Fibroblast of the aortic adventitia (primary cell): ENCODE results near the gene MAMSTR. TPM values are rescaled to one million over a fixed set of nuclear protein-coding genes. Genes with fewer than 3 reads are reported as not detected.

ENCODE experiments used
- DNase-seq: peaks from one replicate; pipeline ENCODE4 v3.0.0-alpha.2; 2010; ENCODE audit warnings: low read depth
- H3K4me3 ChIP-seq: 2 replicates; pipeline ENCODE4 v1.5.1; 2011; ENCODE audit warnings: low read depth, mild to moderate bottlenecking, control low read depth, low read length, moderate library complexity
- total RNA-seq: library from RNA; depleted of rRNA; stranded (reverse); fragments of >200 nt; gene quantifications from 2 replicates; pipeline ENCODE4 v1.2.3, GENCODE V29; 2012; ENCODE audit warnings: low replicate concordance
- TF ChIP-seq, protein P1 (sequence below): IDR thresholded peaks from 2 replicates; pipeline ENCODE4 v1.5.1; 2011; ENCODE audit warnings: mild to moderate bottlenecking, low read length, control low read depth, inconsistent platforms; ENCODE audit not compliant: insufficient read depth

The MAMSTR gene
- total RNA-seq, 1 donor: 8.0 TPM

DNA sequence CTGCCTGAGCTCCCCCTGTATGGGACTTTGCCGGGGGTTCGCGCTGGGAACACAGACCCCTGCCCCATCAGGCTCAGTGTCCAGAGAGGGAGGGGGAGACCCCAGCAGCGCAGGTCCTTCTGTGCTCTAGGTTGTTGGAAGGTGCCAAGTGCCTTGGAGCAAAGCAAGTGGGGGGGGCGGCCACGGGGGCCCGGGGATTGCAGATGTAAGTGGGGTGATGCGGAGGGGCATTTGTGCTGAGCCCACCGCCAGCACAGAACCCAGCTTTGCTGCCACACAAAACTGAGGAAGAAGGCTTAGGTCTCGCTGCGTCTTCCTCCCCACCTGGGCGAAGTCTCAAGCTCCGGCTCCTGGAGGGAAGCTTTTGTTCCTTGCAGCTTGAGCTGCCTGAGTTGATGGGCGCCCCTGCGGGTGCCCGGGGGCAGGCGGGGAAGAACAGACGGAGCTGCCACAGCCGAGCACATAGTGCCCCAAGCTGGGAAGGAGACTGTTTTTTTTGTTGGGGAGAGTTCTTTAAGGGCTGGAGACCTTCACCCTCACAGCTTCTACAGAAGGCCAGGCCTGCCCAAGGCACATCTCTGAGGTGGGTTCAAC, 45.2 kb downstream of the MAMSTR start:
- no peak for DNase-seq
- no peak overlapping the region for H3K4me3 ChIP-seq
- TF ChIP-seq, protein P1, sequence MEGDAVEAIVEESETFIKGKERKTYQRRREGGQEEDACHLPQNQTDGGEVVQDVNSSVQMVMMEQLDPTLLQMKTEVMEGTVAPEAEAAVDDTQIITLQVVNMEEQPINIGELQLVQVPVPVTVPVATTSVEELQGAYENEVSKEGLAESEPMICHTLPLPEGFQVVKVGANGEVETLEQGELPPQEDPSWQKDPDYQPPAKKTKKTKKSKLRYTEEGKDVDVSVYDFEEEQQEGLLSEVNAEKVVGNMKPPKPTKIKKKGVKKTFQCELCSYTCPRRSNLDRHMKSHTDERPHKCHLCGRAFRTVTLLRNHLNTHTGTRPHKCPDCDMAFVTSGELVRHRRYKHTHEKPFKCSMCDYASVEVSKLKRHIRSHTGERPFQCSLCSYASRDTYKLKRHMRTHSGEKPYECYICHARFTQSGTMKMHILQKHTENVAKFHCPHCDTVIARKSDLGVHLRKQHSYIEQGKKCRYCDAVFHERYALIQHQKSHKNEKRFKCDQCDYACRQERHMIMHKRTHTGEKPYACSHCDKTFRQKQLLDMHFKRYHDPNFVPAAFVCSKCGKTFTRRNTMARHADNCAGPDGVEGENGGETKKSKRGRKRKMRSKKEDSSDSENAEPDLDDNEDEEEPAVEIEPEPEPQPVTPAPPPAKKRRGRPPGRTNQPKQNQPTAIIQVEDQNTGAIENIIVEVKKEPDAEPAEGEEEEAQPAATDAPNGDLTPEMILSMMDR: no peak

DNA sequence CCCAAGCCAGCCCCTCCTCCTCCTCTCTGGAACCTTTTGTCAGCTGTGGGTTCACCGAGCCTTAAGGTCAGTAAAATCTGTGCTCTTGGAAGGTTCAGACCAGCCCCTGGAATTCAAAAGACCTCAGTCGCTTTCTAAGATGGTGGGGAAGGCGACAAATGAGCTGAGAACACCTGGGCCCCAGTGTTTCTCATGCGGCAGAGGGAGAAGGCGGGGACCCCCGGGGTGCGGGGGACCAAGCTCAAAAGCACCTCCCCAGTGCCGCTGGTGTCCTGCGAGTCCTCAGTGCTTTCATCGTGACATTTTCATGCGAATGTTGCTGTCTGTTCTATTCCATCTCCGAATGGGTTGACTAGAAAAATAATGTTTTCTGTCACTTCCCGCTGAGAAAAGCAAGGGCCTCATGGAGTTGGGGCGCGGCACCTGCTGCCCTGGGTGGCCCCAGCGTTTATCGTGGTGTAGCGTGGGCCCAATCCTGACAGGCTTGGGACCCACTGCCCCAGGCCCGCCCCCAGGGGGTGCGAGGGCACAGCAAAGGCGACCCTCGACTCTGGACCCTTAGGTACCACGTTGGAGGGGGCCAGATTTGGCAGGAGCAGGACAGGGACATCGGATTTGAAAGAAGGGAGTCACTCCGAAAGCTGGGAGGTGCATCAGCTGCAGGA, 46.0 kb downstream of the MAMSTR start:
- TF ChIP-seq, protein P1: no peak
- no peak overlapping the region for H3K4me3 ChIP-seq
- no peak for DNase-seq

DNA sequence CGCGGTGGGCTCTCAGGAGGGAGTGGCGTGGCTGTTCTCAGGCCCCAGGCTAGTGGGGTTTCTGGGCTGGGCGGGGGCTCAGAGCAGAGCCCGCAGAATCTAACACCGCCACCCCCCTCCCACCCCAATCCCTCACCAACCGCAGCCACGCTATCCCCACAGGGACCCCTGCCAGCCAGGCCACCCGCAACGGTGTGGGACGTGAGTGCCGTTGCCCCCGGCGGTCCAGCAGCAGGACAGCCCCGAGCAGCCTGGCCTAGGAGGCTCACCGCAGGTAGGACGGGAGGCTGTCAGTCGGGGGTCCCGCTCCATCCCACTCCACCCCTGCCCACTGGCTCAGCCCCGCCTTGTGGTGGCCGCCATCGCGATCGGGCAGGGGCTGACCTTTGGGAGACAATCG, 46.5 kb downstream of the MAMSTR start, which contains the start of gene NTN5:
Gene NTN5 (minus strand): TSS at position 24 of the 400 bp plus-strand sequence. CDS start 2,031 bp downstream, outside the sequence.
- TF ChIP-seq, protein P1: no peak
- H3K4me3 ChIP-seq: no peak within 1 kb of the TSS
- no peak for DNase-seq

DNA sequence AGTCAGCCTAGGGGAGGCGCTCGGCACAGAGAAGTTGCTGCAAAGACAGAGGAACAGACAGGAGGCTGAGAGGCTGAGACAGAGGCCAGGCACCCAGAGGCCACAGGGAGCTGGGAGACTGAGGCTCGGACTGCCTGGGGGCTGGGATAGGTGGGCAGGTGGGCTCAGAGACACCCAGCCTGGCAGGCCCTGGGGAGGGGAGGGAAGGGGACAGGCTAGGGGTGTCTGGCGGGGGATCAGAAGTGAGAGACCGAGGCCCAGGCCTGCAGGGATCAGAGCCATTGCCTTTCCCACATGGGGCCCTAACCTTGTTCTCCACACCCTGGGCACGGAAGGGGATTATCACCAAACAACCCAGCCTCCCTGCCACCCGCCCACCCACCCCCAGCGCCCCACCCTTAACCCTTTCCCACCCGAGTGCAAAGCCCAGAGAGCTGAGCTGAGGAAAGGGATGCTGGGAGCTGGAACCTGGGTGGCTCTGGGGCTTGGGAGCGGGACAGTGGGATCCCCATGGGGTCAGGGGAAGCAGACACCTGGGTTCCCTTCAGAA, 48.0 kb downstream of the MAMSTR start:
- TF ChIP-seq, protein P1: no peak
- no peak for DNase-seq
- H3K4me3 ChIP-seq: no peak overlapping the region

DNA sequence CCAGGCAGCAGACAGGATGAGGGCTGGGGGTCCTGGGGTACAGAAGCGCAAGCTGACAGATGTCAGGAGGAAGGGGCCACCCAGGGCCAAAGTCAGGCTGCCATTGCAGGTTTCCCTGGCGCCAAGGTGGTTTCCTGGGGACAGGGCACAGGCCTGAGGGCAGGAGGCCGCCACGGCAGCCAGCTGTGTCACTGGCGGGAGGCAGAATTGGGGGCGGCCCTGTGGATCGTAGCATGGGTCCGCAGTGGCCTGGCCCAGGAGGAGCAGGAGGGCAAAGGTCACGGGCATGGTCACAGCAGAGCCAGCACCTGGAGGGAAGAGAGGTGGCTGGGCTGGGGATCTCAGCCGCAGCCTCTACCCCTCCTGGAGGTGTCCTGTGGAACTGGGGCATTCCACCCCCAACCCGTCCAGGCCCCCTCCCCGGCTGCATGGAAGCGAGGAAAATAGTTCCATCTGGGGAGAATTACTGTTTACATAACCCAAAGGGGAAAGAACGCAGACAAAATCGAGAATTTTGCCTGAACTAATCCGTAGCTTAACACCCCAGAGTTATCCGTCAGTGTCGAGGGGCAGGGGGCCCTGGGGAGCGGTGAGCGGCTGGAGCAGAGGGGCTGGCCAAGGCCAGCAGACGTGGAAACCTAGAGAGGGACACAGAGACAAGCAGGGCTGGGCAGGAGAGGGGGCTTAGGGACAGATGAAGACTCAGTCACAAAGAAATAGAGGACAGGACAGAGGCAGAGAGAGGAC, 48.7 kb downstream of the MAMSTR start:
- no peak for DNase-seq
- TF ChIP-seq, protein P1: no peak
- no peak overlapping the region for H3K4me3 ChIP-seq

DNA sequence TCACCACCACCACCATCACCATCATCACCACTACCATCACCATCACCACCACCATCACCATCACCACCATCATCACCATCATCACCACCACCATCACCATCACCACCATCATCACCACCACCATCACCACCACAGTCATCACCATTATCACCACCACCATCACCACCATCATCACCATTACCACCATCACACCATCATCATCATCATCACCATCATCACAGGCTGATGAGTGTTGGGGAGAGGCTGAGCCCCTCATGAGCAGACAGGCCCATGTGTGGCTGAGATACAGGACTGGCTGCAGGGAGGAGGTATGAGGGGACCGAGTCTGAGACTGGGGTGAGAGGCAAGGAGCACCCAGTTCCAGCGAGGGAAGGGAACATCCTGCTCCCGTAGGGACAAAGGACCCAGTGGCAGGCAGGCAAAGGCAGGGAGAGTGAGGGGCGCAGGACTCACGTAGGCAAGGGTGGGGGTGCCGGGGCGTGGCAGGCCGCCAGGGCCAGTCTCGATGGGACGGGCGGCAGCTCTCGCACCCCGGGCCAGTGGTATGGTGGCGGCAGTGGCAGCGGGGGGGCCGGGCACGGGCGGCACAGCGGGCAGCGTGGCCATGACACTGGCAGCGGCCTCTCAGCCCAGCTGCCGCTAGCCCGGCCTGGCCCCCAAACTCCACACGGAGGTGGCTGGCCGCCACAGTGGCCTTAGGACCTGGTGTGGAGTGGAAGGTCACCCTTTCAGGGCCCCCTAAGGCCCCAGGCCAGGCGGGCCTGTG, 49.4 kb downstream of the MAMSTR start:
- no peak overlapping the region for H3K4me3 ChIP-seq
- TF ChIP-seq, protein P1: no peak
- no peak for DNase-seq
